Cardiac atrium fibroblast (primary cell): ENCODE measurements around the gene LPA. TPM values are rescaled to one million over a fixed set of nuclear protein-coding genes. Genes with fewer than 3 reads are reported as not detected.

ENCODE experiments used
- total RNA-seq: library from RNA; depleted of rRNA; stranded (reverse); fragments of >200 nt; gene quantifications from 2 replicates; pipeline ENCODE4 v1.2.3, GENCODE V29; 2015

The LPA gene, protein sequence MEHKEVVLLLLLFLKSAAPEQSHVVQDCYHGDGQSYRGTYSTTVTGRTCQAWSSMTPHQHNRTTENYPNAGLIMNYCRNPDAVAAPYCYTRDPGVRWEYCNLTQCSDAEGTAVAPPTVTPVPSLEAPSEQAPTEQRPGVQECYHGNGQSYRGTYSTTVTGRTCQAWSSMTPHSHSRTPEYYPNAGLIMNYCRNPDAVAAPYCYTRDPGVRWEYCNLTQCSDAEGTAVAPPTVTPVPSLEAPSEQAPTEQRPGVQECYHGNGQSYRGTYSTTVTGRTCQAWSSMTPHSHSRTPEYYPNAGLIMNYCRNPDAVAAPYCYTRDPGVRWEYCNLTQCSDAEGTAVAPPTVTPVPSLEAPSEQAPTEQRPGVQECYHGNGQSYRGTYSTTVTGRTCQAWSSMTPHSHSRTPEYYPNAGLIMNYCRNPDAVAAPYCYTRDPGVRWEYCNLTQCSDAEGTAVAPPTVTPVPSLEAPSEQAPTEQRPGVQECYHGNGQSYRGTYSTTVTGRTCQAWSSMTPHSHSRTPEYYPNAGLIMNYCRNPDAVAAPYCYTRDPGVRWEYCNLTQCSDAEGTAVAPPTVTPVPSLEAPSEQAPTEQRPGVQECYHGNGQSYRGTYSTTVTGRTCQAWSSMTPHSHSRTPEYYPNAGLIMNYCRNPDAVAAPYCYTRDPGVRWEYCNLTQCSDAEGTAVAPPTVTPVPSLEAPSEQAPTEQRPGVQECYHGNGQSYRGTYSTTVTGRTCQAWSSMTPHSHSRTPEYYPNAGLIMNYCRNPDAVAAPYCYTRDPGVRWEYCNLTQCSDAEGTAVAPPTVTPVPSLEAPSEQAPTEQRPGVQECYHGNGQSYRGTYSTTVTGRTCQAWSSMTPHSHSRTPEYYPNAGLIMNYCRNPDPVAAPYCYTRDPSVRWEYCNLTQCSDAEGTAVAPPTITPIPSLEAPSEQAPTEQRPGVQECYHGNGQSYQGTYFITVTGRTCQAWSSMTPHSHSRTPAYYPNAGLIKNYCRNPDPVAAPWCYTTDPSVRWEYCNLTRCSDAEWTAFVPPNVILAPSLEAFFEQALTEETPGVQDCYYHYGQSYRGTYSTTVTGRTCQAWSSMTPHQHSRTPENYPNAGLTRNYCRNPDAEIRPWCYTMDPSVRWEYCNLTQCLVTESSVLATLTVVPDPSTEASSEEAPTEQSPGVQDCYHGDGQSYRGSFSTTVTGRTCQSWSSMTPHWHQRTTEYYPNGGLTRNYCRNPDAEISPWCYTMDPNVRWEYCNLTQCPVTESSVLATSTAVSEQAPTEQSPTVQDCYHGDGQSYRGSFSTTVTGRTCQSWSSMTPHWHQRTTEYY (N-terminal part only)
- total RNA-seq = not detected in 2 replicates

DNA sequence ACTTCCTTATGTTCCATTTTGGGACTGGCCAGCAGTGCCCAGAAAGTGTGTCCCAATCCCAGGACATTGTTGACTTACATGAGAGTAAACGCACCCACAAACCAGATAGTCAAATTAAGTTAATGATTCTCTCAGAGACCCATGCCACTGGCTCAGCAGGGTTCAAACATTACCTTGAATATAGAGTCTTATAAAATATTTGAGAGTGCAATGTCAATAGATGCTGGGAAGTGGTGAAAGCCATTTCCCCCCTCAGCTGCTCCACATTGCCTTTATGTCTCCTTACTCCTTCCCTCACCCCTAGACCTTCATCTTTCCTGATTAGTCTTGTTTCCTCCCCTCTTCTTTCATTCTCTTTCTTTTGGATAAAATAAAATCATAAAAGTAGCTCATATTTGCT lies at the start of gene LPA:
Gene LPA, minus strand, starts transcription at position 78 of the 400 bp plus-strand sequence. Its CDS starts 61 bp downstream, at position 17.

DNA sequence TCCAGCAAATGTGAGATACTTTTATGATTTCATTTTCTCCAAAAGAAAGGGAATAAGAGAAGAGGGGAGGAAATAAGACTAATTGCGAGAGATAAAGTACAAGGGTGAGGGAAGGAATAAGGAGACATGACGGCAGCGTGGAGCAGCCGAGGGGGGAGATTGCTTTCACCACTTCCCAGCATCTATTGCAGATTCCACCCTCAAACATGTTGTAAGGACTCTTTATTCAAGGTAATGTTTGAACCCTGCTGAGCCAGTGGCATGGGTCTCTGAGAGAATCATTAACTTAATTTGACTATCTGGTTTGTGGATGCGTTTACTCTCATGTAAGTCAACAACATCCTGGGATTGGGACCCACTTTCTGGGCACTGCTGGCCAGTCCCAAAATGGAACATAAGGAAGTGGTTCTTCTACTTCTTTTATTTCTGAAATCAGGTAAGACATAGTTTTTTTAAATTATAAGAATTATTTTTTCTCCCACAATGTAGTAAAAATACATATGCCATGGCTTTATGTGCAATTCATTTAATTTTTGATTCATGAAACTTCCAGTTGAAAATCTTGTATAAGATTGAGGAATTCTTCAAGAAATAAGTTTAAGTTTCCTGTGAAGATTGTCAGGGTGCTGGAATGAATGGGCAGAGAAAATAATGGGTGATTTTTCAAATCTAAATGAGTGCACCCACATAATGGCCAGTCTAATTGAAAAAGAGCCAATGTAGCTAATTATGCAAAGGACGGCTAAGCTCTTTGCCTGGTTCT lies 38.0 kb upstream of the LPA start, which contains the start of gene PLG:
Gene PLG, plus strand, starts transcription at position 327 of the 763 bp plus-strand sequence. Its CDS starts 61 bp downstream, at position 388.

Other genes starting within 250 kb of the LPA start
- not detected in 2 replicates for gene PLG, start 38.0 kb upstream of the LPA start, total RNA-seq